Astrocyte (in vitro differentiated cells and primary cell): ENCODE measurements around the gene PGA3. TPM values are rescaled to one million over a fixed set of nuclear protein-coding genes. Genes with fewer than 3 reads are reported as not detected.
"Not testable (repeated sequence)": the region's sequence is repeated elsewhere in the genome, so short reads cannot be mapped to it uniquely, and the experiment has no call there.

Source experiments
- DNase-seq: peaks from one replicate; pipeline ENCODE4 v3.0.0-alpha.2; 2010; ENCODE audit warnings: low read depth
- FAIRE-seq: peaks from 2 replicates; lab custom pipeline; 2011; peaks lifted over from hg19 to GRCh38; lab: Jason Lieb, UNC
- H2AFZ ChIP-seq: 2 replicates; pipeline ENCODE4 v1.6.0; 2012; ENCODE audit warnings: low read depth, low read length, inconsistent platforms
- H3K27ac ChIP-seq: 2 replicates; pipeline ENCODE4 v1.5.1; 2011; ENCODE audit warnings: low read depth, low read length, inconsistent platforms
- H3K27me3 ChIP-seq: 2 replicates; pipeline ENCODE4 v1.6.0; 2011; ENCODE audit warnings: low read length, inconsistent platforms; ENCODE audit not compliant: insufficient read depth
- H3K36me3 ChIP-seq: 2 replicates; pipeline ENCODE4 v1.5.1; 2011; ENCODE audit warnings: low read length, inconsistent platforms; ENCODE audit not compliant: insufficient read depth
- H3K4me1 ChIP-seq: 2 replicates; pipeline ENCODE4 v1.5.1; 2011; ENCODE audit warnings: low read length, inconsistent platforms; ENCODE audit not compliant: insufficient read depth
- H3K4me2 ChIP-seq: 2 replicates; pipeline ENCODE4 v1.6.0; 2012; ENCODE audit warnings: low read length, inconsistent platforms
- H3K4me3 ChIP-seq: 2 replicates; pipeline ENCODE4 v1.5.1; 2011; ENCODE audit warnings: low read depth, mild to moderate bottlenecking, low read length, inconsistent platforms; ENCODE audit not compliant: insufficient read depth
- H3K79me2 ChIP-seq: 2 replicates; pipeline ENCODE4 v1.6.0; 2012; ENCODE audit warnings: mild to moderate bottlenecking, low read length, inconsistent platforms; ENCODE audit not compliant: insufficient read depth
- H3K9ac ChIP-seq: 2 replicates; pipeline ENCODE4 v1.6.0; 2012; ENCODE audit warnings: mild to moderate bottlenecking, low read length, inconsistent platforms
- H3K9me3 ChIP-seq: 2 replicates; pipeline ENCODE4 v1.5.1; 2012; ENCODE audit warnings: low read depth, mild to moderate bottlenecking, low read length, inconsistent platforms; ENCODE audit not compliant: insufficient read depth
- H4K20me1 ChIP-seq: 2 replicates; pipeline ENCODE4 v1.6.0; 2012; ENCODE audit warnings: low read length, inconsistent platforms; ENCODE audit not compliant: insufficient read depth
- H3K27ac Mint-ChIP-seq: one replicate; pipeline ENCODE4 v1.8.0; 2021; ENCODE audit warnings: mild to moderate bottlenecking, mixed read lengths; ENCODE audit not compliant: unreplicated experiment
- H3K27me3 Mint-ChIP-seq: one replicate; pipeline ENCODE4 v1.8.0; 2021; ENCODE audit warnings: low read depth, mixed read lengths; ENCODE audit not compliant: unreplicated experiment
- H3K36me3 Mint-ChIP-seq: one replicate; pipeline ENCODE4 v1.8.0; 2021; ENCODE audit warnings: low read depth, mixed read lengths; ENCODE audit not compliant: unreplicated experiment
- H3K4me1 Mint-ChIP-seq: one replicate; pipeline ENCODE4 v1.8.0; 2021; ENCODE audit warnings: low read depth, mixed read lengths; ENCODE audit not compliant: unreplicated experiment
- H3K4me3 Mint-ChIP-seq: one replicate; pipeline ENCODE4 v1.8.0; 2021; ENCODE audit warnings: mild to moderate bottlenecking, moderate library complexity, mixed read lengths; ENCODE audit not compliant: unreplicated experiment
- H3K9me3 Mint-ChIP-seq: one replicate; pipeline ENCODE4 v1.8.0; 2021; ENCODE audit warnings: mild to moderate bottlenecking, mixed read lengths; ENCODE audit not compliant: unreplicated experiment
- total RNA-seq: library from RNA; stranded (reverse); gene quantifications from 2 replicates; pipeline ENCODE4 v1.2.1, GENCODE V29; 2021

The PGA3 gene
- total RNA-seq, 1 donor from 2014 or later, result 0.43 TPM

DNA sequence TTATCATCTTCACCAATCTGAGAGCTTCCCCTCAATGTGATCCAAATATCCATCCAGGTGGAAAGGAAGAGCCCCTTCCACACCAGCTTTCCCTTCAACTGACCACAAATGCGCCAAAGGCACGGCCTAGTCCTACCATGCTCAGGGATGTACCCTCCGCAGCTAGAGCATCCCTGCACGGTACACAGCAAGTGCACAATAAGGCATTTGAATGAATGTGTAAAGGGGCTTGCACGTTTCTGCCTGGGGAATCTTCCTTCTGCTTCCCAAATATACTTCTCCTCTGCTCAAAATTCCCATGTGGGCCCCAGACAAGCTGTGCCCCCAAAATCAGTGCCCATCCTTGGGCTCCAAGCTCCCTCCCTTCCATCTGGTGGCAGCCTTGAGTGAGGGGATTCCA, 15.7 kb downstream of the PGA3 start:
- H3K9me3 ChIP-seq, H3K27me3 ChIP-seq, H3K4me1 Mint-ChIP-seq, DNase-seq, FAIRE-seq, H3K4me3 Mint-ChIP-seq, H2AFZ ChIP-seq, H3K4me3 ChIP-seq, H3K9me3 Mint-ChIP-seq, H3K9ac ChIP-seq, H3K4me2 ChIP-seq, H3K79me2 ChIP-seq, H3K27ac ChIP-seq, H3K36me3 ChIP-seq, H3K36me3 Mint-ChIP-seq, H3K27ac Mint-ChIP-seq, H3K4me1 ChIP-seq, H4K20me1 ChIP-seq, H3K27me3 Mint-ChIP-seq: not testable (repeated sequence)

DNA sequence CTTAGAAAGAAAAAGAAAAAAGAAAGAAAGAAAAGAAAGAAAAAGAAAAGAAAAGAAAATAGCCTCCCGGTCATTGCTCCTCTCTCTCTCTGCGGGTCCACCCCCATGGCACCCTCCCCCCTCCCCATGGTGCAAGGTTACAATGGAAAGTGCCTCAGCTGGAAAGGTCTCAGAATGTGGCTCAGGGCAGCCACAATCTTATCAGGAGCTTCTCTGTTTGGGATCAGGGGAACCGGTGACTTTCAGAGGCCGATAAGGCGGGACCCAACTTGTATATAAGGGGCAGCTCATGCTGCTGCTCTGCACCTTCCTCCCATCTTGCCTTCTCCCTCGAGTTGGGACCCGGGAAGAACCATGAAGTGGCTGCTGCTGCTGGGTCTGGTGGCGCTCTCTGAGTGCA, 18.7 kb downstream of the PGA3 start, which contains the start of gene PGA4:
TSS of gene PGA4 (plus strand) at position 301 of the 400 bp plus-strand sequence. CDS start at position 355, 54 bp downstream.
- not testable (repeated sequence) for H3K4me3 ChIP-seq, H3K9me3 ChIP-seq, H3K36me3 Mint-ChIP-seq, H3K9ac ChIP-seq, H3K27me3 ChIP-seq, H4K20me1 ChIP-seq, H3K27me3 Mint-ChIP-seq, H3K4me1 Mint-ChIP-seq, H3K4me3 Mint-ChIP-seq, H3K4me1 ChIP-seq, H3K9me3 Mint-ChIP-seq, H3K4me2 ChIP-seq, FAIRE-seq, DNase-seq, H3K27ac Mint-ChIP-seq, H3K36me3 ChIP-seq, H2AFZ ChIP-seq, H3K27ac ChIP-seq, H3K79me2 ChIP-seq

DNA sequence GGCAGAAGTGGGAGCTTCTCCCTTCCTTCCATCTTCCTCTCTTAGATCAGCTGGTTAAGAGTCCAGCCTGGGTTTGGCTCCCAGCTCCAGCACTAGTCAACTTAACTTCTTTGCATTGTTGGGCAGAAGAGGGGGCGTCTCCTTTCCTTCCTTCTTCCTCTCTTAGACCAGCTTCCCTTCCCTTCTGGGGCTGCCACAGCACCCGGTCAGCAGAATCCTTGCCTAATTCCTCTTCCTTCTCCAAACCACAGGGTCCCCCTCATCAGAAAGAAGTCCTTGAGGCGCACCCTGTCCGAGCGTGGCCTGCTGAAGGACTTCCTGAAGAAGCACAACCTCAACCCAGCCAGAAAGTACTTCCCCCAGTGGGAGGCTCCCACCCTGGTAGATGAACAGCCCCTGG, 19.4 kb downstream of the PGA3 start:
- not testable (repeated sequence) for H3K9me3 Mint-ChIP-seq, H3K4me3 Mint-ChIP-seq, H3K4me1 Mint-ChIP-seq, H3K79me2 ChIP-seq, H3K4me3 ChIP-seq, DNase-seq, H3K4me2 ChIP-seq, H3K9me3 ChIP-seq, H3K4me1 ChIP-seq, H3K27me3 Mint-ChIP-seq, H3K36me3 Mint-ChIP-seq, H2AFZ ChIP-seq, H3K27ac ChIP-seq, H3K9ac ChIP-seq, H4K20me1 ChIP-seq, H3K27me3 ChIP-seq, H3K27ac Mint-ChIP-seq, H3K36me3 ChIP-seq, FAIRE-seq

- FAIRE-seq, H3K9me3 Mint-ChIP-seq, H4K20me1 ChIP-seq, DNase-seq, H3K9ac ChIP-seq, H3K79me2 ChIP-seq, H3K9me3 ChIP-seq, H3K4me3 Mint-ChIP-seq, H3K27me3 Mint-ChIP-seq, H3K4me1 ChIP-seq, H3K4me3 ChIP-seq, H3K27ac Mint-ChIP-seq, H3K27me3 ChIP-seq, H3K4me2 ChIP-seq, H3K36me3 Mint-ChIP-seq, H3K36me3 ChIP-seq, H2AFZ ChIP-seq, H3K4me1 Mint-ChIP-seq, H3K27ac ChIP-seq: not testable (repeated sequence)
Observed at GRCh38 chr11:61226457-61227137, 23.3 kb downstream of the PGA3 start.

- H3K9ac ChIP-seq, FAIRE-seq, H3K36me3 ChIP-seq, H3K9me3 Mint-ChIP-seq, H3K27ac ChIP-seq, H3K9me3 ChIP-seq, DNase-seq, H3K27me3 Mint-ChIP-seq, H3K79me2 ChIP-seq, H3K4me3 ChIP-seq, H3K27me3 ChIP-seq, H2AFZ ChIP-seq, H3K4me3 Mint-ChIP-seq, H3K36me3 Mint-ChIP-seq, H4K20me1 ChIP-seq, H3K4me2 ChIP-seq, H3K27ac Mint-ChIP-seq, H3K4me1 ChIP-seq, H3K4me1 Mint-ChIP-seq: not testable (repeated sequence)
Observed at GRCh38 chr11:61229458-61229857, 26.1 kb downstream of the PGA3 start.

DNA sequence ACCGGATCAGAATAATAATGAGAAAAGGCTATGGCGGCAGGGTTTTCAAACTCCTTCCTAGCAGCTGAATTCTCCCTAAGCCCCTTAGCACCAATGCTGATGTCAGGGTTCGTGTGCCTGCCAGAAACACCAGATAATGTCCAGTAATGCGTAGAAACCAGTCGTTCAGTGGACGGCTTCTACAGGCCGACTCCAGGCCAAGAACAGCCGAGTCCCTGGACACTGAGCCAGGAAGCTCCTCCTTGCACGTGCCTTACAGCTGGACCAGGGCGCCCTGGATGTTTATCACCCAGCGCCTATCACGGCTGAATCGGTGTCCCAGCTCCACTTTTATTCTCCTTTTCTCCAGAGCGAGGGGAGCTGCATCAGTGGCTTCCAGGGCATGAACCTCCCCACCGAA, 27.7 kb downstream of the PGA3 start:
- H3K4me2 ChIP-seq, H3K27ac ChIP-seq, H3K4me1 Mint-ChIP-seq, H3K27me3 Mint-ChIP-seq, H3K36me3 Mint-ChIP-seq, H3K79me2 ChIP-seq, H2AFZ ChIP-seq, H3K36me3 ChIP-seq, DNase-seq, H3K9me3 Mint-ChIP-seq, H3K9me3 ChIP-seq, H3K4me3 ChIP-seq, H3K27ac Mint-ChIP-seq, H3K4me3 Mint-ChIP-seq, H4K20me1 ChIP-seq, FAIRE-seq, H3K9ac ChIP-seq, H3K27me3 ChIP-seq, H3K4me1 ChIP-seq: not testable (repeated sequence)
